ENCODE data around the gene MAP4. TPM values are rescaled to one million over a fixed set of nuclear protein-coding genes. Genes with fewer than 3 reads are reported as not detected.

Gene MAP4, protein sequence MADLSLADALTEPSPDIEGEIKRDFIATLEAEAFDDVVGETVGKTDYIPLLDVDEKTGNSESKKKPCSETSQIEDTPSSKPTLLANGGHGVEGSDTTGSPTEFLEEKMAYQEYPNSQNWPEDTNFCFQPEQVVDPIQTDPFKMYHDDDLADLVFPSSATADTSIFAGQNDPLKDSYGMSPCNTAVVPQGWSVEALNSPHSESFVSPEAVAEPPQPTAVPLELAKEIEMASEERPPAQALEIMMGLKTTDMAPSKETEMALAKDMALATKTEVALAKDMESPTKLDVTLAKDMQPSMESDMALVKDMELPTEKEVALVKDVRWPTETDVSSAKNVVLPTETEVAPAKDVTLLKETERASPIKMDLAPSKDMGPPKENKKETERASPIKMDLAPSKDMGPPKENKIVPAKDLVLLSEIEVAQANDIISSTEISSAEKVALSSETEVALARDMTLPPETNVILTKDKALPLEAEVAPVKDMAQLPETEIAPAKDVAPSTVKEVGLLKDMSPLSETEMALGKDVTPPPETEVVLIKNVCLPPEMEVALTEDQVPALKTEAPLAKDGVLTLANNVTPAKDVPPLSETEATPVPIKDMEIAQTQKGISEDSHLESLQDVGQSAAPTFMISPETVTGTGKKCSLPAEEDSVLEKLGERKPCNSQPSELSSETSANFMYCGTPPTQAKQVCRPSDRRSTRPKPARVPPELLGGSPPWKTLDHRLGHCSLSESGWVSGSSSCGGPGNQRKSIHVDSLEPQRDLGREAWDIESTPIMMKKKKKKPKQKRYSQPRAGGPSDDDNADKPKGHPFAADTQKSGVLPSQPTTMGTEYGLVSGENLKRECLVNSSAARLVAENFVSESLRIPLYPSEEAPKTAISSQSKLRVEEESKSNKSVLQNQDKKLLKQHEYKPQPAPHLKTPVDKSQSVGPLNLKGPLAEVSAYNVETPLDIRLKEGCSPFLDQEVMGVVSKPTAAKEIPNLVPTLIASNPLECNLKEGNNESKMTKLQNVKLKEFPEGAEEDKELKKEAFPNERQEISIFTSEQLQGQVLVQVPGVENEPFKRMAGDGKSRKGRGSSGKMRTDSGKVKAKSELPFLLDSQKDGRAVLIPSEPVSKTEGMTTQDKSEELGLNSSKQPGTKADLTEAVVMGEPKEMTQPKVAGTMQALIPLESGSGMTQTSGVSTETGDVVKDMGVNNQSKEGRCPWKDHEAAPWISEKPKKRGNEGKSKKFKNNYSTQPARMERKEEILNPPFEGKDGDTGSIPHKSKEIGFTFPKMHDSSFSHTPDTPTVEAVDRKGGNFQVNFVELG (N-terminal part only)
- 57.1 and 160 TPM in 2 replicates for total RNA-seq

DNA sequence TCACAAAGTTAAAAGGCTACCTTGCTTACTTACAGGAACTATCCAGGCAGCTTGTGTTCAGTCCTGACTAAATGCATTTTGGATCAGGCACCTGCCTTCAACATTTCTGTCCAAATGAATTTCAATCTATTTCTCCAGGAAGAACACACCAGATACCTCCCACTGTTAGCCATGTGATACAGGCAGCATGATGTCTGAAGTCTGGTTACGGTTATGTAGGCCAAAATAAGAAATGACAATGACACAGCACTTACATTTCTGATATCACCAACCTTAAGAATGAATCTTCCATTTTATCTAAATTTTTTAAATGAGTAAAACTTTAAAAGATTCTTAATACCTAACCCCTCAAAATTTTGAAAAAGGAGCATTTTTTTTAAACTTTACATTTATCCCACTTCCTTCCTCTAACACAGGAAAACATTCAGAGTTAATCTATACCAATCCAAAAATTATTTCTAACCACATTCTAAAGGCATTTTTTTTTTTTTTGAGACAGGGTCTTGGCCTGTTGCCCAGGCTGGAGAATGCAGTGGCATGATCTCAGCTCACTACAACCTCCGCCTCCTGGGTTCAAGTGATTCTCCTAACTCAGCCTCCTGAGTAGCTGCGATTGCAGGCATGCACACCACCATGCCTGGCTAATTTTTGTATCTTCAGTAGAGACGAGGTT is at the start of gene MAP4:
Gene MAP4, minus strand, starts transcription at position 116 of the 673 bp plus-strand sequence. CDS start 17,556 bp downstream, outside the sequence.

DNA sequence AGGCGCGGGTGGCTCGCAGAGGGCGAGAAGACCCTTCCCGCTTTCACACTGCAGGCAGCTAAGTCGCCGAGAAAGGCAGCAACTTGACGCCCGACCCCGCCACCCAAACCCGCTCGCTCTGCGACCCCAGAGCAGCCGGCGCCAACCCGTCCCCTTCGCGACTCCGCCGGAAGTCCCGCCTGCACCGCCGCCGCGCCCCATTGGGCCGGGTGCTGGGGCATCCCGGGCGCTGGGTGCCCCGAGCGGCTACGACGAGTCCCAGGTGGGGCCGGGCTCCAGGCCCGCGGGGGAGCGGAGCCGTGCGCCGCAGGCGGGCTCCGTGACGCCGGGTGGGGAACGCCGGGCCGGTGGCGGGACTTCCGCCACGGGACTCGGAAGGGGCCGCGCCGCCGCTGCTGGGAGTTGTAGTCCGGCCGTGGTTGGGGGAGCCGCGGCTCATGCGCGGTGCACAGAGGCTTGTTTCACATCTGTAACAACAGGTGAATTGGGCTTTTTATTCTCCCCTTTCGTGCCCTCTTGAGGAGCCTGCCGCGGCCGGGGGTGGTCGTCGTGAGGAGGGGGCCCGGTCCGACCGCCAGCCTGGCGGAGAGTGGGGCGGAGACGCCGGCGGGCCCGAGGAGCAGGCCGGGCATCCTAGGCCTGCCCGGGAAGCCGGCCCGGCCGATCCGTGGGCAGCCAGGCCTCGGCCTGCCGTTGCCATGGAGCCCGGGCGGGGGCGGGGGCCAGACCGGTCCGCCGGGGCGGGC is 213.3 kb downstream of the MAP4 start, which contains the start of gene DHX30:
Gene DHX30, plus strand, starts transcription at position 405 of the 746 bp plus-strand sequence. CDS start 7,546 bp downstream, outside the sequence.

Other genes starting within 250 kb of the MAP4 start
- 37.6 and 69.2 TPM in 2 replicates for gene SMARCC1, start 234.5 kb downstream of the MAP4 start, total RNA-seq
- gene DHX30, start 213.3 kb downstream of the MAP4 start, total RNA-seq, result 62.2 and 76.4 TPM in 2 replicates
- 3.0 and 8.2 TPM in 2 replicates for gene CDC25A, start 172.0 kb upstream of the MAP4 start, total RNA-seq
- gene CAMP, start 207.1 kb upstream of the MAP4 start, total RNA-seq, result 1.2 and 3.1 TPM in 2 replicates
- gene ZNF589, start 224.7 kb upstream of the MAP4 start, total RNA-seq, result 2.7 and 6.8 TPM in 2 replicates